ENCODE data around the gene MAU2.
A peak's percentile ranks its signal among the peaks of the same experiment; 100 is the strongest.
"Not testable (repeated sequence)": the region's sequence is repeated elsewhere in the genome, so short reads cannot be mapped to it uniquely, and the experiment has no call there.

MAU2 gene

DNA sequence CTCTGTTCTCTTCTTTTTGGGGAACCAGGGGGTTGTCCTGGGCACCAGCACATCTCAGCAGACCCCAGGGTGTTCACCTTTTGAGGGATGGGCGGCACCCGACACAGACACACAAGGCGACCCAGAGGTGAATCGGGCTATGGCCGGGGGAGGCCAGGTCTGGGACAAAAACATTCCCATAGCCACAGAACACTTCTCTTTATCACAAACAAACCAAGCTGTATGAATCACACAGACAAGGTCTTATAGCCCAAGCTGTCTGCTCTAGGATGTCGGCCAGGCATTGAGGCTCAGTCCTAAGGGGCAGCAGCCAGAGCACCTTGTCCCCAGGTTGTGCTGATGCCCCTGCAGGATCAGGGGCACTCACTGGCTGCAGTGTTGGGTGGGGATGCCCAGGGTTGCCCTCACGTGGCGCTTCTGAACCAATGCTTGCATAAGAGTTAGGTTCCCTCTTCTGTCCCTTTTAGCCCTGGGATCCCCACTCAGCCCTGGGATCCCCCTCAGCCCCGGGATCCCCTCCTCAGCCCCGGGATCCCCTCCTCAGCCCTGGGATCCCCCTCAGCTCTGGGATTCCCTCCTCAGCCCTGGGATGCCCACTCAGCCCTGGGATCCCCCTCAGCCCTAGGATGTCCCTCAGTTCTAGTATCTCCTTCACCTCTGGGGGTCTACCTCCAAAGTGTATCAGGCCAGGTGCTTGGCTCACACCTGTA is 26.9 kb downstream of the MAU2 start:
- no peak for DNase-seq

- no peak for DNase-seq
Measured at GRCh38 chr19:19348266-19348665, 27.6 kb downstream of the MAU2 start.

DNA sequence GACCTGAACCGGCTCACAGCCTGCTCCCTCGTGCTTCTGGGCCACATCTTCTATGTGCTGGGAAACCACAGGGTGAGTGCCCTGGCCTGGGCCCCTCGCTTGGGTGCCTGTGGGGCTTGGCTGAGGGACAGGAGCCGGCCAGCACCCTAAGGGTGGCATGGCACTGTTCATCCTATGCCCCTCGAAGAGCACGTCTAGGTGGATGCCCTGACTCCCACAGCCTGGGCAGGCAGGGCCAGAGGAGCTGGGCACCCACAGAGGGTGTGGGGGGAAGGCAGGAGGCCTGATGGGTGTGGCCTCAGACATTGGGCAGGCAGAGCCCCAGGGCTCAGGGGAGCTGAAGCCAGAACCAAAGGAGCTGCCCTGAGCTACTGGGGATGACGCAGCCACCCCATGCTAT is 28.7 kb downstream of the MAU2 start:
- DNase-seq: no peak

- DNase-seq: not testable (repeated sequence)
Measured at GRCh38 chr19:19350756-19351155, 30.1 kb downstream of the MAU2 start.

GRCh38 chr19:19352823-19353222 is 32.2 kb downstream of the MAU2 start:
- no peak for DNase-seq

DNA sequence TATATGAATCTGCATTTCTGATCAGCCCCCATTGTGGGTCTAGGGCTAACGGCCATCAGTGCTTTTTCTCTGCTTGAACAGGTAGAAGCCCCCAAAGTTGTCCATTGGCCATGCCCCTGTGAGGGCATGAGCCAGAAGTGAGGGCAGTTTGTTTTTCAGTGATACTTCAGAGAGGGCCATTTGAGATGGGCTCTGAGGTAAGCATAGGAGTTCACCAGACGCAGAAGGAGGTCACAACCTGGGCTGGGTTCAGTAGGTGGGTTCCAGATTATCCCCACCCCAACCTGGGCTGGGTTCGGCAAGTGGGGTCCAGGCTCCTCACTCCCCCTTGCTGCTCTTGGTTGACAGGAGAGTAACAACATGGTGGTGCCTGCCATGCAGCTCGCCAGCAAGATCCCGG is 33.4 kb downstream of the MAU2 start:
- DNase-seq: no peak

DNA sequence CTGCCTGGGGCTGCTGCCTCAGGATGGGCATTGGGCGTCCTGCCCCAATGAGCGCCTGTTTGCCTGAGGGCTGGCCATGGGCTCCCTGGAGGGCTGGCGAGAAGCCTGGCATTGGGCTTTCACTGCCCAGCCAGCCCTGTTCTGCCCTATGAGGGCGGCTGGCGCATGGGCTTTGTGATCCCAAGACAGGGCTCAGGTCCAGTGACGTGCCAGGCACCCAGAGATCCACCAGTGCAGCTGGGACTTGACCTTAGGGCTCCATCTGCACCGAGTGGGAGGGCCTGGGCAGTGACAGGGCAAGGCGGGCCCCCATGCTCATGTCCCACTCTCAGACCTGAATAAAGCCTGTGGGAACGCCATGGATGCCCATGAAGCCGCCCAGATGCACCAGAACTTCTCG is 34.3 kb downstream of the MAU2 start:
- no peak for DNase-seq

- DNase-seq: no peak
Measured at GRCh38 chr19:19355606-19356139, 35.0 kb downstream of the MAU2 start.

DNA sequence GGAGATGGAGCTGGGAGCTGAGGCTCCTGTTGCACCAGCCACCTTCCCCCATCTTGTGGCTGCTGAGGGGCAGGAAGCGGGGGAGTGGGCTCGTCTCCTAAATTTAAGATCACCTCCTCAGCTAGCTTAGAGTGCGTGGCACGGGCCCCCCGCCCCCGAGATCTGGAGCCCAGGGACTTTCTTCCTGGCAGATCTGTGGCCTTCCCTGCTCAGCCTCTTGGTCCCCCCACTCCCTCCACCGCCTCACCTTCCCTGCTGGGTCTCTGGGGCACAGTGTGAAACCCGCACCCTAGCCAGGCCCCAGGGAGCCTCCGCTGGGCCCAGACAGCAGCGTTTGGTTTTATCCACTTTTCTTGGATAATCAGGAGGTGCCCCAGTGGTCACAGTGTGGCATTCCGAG is 35.9 kb downstream of the MAU2 start:
- DNase-seq: no peak

GRCh38 chr19:19356901-19357566 is 36.4 kb downstream of the MAU2 start:
- no peak for DNase-seq

GRCh38 chr19:19361075-19361594 is 40.5 kb downstream of the MAU2 start:
- DNase-seq: peak; percentile 87

- no peak for DNase-seq
Measured at GRCh38 chr19:19362075-19362474, 41.4 kb downstream of the MAU2 start.

GRCh38 chr19:19366434-19367396 is 46.1 kb downstream of the MAU2 start:
- DNase-seq: peak; percentile 89

- no peak for DNase-seq
Measured at GRCh38 chr19:19368087-19368486, 47.5 kb downstream of the MAU2 start.

DNA sequence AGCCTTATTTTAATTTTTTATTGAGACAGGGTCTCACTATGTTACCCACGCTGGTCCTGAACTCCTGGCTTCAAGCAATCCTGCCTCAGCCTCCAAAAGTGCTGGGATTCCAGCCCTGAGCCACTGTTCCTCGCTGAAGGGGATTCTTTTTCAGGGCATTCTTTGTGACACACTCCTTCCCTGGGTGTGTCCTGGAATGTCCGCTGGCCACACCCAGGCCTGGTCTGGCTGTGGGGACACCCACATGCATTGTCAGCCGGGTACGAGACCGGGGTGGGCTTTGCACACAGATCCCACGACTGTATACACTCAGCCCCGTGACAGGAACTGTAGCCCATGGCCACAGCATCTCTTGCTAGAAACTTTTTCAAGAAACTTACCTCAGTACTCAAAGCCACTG is 50.4 kb downstream of the MAU2 start:
- no peak for DNase-seq

- peak; percentile 70 for DNase-seq
Measured at GRCh38 chr19:19372656-19373416, 52.2 kb downstream of the MAU2 start.

DNA sequence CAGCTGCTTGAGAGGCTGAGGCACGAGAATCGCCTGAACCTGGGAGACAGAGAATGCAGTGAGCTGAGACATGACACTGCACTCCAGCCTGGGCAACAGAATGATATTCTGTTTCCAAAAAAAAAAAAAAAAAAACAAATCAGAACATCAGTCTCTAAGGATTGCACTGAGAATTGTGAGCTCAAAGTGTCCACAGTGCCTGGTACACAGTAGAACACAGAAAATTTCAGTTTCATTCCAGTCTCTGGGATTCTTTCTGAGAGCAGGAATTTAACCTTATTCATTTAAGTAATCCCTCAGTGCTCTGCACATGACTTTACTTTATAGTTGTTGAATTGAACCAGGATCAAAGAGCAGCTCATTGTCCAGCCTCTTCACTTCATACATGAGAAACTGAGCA is 58.9 kb downstream of the MAU2 start:
- DNase-seq: no peak

DNA sequence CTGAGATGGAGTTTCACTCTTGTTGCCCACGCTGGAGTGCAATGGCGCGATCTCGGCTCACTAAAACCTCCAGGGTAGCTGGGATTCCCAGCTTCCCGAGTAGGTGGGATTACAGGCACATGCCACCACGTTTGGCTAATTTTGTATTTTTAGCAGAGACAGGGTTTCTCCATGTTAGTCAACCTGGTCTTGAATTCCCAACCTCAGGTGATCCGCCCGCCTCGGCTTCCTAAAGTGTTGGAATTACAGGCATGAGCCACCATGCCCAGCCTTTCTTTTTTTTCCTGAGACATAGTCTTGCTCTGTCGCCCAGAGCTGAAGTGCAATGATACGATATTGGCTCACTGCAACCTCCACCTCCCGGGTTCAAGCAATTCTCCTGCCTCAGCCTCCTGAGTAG is 59.7 kb downstream of the MAU2 start:
- not testable (repeated sequence) for DNase-seq

- peak; percentile 63 for DNase-seq
Measured at GRCh38 chr19:19381007-19381926, 60.6 kb downstream of the MAU2 start.

- no peak for DNase-seq
Measured at GRCh38 chr19:19382118-19382517, 61.5 kb downstream of the MAU2 start.

GRCh38 chr19:19384486-19384885 is 63.9 kb downstream of the MAU2 start:
- no peak for DNase-seq
